Lower leg skin (tissue), 4 donors: ENCODE measurements around the gene PPP1R14C. TPM values are rescaled to one million over a fixed set of nuclear protein-coding genes. Genes with fewer than 3 reads are reported as not detected.

Source experiments
- DNase-seq, 2 donors: peaks; one replicate each; pipeline ENCODE4 v3.0.0-alpha.2; 2019; ENCODE audit warnings: low spot score in 2 of 2
- H3K4me3 ChIP-seq: fragments of 200-600 bp; sonication (generic); 2 replicates; pipeline ENCODE4 v1.5.1; 2017; ENCODE audit warnings: mild to moderate bottlenecking, low read depth; ENCODE audit not compliant: poor library complexity, severe bottlenecking
- POLR2A ChIP-seq, 2 donors: fragments of 450-650 bp; IDR thresholded peaks; one replicate each; pipeline ENCODE4 v1.6.1; 2016 to 2017; ENCODE audit warnings: antibody characterized with exemption in 2 of 2, mild to moderate bottlenecking in 1 of 2, moderate library complexity in 1 of 2
- WGBS, 2 donors: methylation state at CpG; one replicate each; pipeline ENCODE4 v1.1.5; 2018; 5-methylcytosine and 5-hydroxymethylcytosine counted together
- intact Hi-C: fragments of 100-400 bp; cut with DNase I; formaldehyde crosslinking; loops from one replicate; pipeline ENCODE4 v1.15.0; 2023; ENCODE audit warnings: low total_unique reads
- total RNA-seq, 4 donors: library from RNA; depleted of rRNA; stranded (reverse); fragments of >200 nt; gene quantifications; one replicate each; pipeline ENCODE4 v1.1.0, GENCODE V29; 2016
- TF ChIP-seq, protein P1 (sequence below), 3 donors: fragments of 450-650 bp; IDR thresholded peaks; one replicate each; pipeline ENCODE4 v1.5.1; 2016; ENCODE audit warnings: antibody characterized with exemption in 3 of 3, mild to moderate bottlenecking in 3 of 3, moderate library complexity in 2 of 3

The PPP1R14C gene
- total RNA-seq, 4 donors from 2014 or later, result 116 to 145 (median 127) TPM

DNA sequence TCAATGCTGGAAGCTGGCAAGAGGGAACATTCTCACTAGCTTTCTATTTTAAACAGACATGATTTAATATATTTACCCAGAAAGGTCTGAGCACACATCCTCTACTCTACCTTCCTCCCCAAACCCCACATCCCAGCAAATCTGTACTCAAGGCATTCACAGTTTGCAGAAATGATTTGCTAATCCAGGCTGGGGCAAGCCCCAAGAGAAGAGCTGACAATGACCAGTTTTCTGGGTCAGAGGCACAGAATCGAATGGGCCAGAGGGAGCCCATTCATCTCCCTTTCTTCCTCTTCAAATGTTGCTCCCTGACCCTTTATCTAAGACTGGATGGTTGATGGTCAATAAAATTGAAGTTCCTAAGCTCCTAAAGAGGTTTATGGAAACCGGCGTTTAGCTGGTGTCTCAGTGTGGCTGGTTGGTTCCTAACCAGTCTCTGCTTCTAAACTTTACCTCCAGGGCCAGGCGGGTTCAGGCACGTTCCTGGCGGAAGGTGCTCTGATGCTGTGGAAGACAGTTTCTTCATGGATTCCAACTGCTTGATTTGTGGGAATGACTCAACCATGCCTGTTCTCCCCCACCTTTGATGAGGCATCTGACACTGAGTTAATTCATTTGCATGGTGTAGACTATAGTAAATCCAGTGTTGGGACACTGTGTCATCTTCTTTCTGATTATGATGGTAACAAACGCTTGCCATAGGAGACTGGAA lies 129.6 kb downstream of the PPP1R14C start:
- peak in 1 of 2 donors; percentile 68 for DNase-seq
- 57 to 59% methylated on average over 7 of the region's 7 CpGs for WGBS, 2 donors

DNA sequence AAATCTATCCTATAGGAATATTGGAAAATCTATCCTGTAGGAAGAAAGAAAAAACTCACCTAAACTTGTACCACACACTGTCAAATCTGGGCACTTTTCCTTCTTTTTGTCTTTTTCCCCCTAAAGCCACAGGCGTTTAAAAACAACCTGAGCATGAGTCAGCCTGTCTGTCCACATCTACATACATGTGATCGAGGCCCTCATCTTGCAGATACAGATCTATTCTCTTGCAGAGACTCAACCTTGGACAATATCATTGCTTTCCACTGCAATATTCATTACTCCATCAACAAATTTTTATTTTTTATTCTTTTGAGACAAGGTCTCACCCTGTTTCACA lies 130.1 kb downstream of the PPP1R14C start:
- 48 to 61% methylated on average over 2 of the region's 2 CpGs for WGBS, 2 donors
- intact Hi-C loops, result no loop called here
- H3K4me3 ChIP-seq, result no peak overlapping the region
- TF ChIP-seq, protein P1, sequence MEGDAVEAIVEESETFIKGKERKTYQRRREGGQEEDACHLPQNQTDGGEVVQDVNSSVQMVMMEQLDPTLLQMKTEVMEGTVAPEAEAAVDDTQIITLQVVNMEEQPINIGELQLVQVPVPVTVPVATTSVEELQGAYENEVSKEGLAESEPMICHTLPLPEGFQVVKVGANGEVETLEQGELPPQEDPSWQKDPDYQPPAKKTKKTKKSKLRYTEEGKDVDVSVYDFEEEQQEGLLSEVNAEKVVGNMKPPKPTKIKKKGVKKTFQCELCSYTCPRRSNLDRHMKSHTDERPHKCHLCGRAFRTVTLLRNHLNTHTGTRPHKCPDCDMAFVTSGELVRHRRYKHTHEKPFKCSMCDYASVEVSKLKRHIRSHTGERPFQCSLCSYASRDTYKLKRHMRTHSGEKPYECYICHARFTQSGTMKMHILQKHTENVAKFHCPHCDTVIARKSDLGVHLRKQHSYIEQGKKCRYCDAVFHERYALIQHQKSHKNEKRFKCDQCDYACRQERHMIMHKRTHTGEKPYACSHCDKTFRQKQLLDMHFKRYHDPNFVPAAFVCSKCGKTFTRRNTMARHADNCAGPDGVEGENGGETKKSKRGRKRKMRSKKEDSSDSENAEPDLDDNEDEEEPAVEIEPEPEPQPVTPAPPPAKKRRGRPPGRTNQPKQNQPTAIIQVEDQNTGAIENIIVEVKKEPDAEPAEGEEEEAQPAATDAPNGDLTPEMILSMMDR (IDR thresholded peaks at IDR 0.05), result no peak
- no peak for TF ChIP-seq POLR2A (IDR thresholded peaks at IDR 0.05)
- DNase-seq, result no peak

More for the DNA sequence above, 129.6 kb downstream of the PPP1R14C start:
- intact Hi-C loops, result no loop called here
- TF ChIP-seq, protein P1 (IDR thresholded peaks at IDR 0.05), result no peak
- TF ChIP-seq POLR2A (IDR thresholded peaks at IDR 0.05), result no peak
- H3K4me3 ChIP-seq, result no peak overlapping the region

DNA sequence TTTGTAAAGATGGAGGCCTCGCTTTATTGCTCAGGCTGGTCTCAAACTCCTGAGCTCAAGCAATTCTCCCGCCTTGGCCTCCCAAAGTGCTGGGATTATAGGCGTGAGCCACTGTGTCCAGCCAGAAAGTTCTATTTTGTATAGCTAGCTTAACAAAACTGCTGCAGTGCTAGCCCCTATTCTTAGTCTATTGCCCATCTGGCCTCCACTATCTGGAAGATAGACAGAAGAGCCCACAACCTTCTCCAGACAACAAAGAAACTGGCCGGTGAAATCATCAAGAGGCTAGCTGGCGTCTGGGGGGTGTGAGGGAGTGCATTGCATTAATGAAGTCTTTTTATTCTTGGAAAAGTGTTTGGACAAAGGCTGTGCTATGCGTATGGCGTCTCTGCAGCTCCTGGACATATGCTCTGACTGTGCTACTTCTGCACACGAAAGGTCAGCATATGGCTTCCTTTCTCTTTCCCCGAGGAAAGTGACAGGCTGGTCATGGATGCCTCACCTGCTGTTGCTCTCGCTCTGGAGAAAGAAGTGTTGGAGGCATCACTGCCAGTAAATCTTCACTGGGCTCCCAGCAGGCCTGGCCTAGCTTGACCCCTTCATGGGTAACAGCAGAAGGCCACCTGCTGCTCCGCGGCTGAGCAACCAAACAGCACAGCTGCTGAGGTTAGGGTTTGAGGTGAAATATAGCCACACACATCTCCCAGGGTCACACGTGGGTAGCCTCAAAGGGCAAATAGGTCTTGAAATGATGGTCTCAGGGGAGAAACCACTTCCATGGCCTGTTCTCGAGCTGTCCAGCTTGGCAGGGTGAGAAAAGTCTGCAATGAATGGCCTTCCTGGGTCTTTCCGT lies 130.8 kb downstream of the PPP1R14C start:
- TF ChIP-seq, protein P1 (IDR thresholded peaks at IDR 0.05), result no peak
- TF ChIP-seq POLR2A (IDR thresholded peaks at IDR 0.05), result no peak
- no peak overlapping the region for H3K4me3 ChIP-seq
- intact Hi-C loops, result no loop called here
- 92 to 94% methylated on average over 15 of the region's 15 CpGs for WGBS, 2 donors
- DNase-seq, result no peak

DNA sequence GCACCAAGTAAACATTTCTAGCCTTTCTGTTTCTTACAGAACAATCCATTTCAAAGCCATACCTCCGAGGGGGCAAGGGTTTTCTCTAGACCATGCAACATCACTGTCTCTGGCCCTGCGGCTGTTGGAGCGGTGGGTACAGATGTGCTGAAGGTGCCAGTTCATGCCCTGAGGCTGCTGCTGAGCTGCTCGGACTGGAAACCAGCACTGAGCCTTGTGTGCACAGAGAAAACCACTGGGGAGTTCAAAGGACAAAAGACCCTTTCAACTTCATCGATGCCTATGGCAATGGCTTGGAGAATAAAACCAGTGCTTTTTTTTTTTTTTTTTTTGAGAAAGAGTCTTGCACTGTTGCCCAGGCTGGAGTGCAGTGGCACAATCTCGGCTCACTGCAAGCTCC lies 132.6 kb downstream of the PPP1R14C start:
- no peak overlapping the region for H3K4me3 ChIP-seq
- 60 to 61% methylated on average over 6 of the region's 6 CpGs for WGBS, 2 donors
- intact Hi-C loops, result no loop called here
- no peak for DNase-seq
- TF ChIP-seq, protein P1 (IDR thresholded peaks at IDR 0.05), result no peak
- no peak for TF ChIP-seq POLR2A (IDR thresholded peaks at IDR 0.05)

DNA sequence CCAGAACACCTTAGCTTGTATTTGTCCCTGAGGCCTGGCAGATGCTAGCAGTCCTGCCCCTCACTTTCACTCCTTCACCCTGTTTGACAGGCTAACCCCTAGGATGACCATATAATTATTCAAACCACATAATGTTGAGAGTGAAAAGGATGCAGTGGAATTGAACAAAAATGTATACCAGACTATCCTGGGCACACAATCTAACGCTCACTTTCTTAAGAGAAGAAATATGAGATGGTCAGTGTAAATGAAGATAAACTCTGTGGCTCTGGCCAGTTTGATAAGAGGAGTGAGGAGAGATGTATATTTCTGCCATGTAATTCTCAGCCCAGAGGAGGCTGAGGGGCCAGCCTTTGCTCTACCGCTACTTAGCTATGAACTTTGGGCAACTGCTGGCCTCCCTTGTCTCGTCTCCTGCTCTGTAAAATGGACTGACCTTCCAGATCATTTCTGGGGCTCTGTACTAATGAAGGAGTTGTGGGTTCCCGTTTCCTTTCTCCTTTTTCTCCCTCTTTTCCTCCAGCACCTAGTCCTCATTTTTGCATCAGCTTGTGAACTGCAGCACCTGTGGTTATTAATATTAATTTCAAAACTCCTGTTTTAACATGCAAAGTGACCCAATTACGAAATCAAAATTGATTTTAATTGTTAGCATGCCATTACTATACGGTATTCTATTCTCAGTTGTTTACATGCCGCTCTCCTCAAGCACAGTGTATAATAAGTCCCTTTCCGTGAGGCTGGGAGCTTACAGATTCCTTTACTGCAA lies 133.5 kb downstream of the PPP1R14C start:
- TF ChIP-seq, protein P1 (IDR thresholded peaks at IDR 0.05), result no peak
- no peak for TF ChIP-seq POLR2A (IDR thresholded peaks at IDR 0.05)
- intact Hi-C loops, result no loop called here
- no peak for DNase-seq
- WGBS, 2 donors, result 47 to 60% methylated on average over 8 of the region's 8 CpGs
- no peak overlapping the region for H3K4me3 ChIP-seq
